CD4-positive, alpha-beta memory T cell (primary cell): ENCODE results near the gene RPS6KA5. TPM values are rescaled to one million over a fixed set of nuclear protein-coding genes. Genes with fewer than 3 reads are reported as not detected.

Experiments used
- CTCF ChIA-PET: fragments of 350-600 bp; sonication (Branson Sonifier 250); formaldehyde crosslinking; loops from one replicate; lab custom pipeline; 2021; ENCODE audit warnings: inconsistent platforms; ENCODE audit not compliant: partially characterized antibody; lab: Charles Lee
- POLR2A ChIA-PET: fragments of 350-600 bp; sonication (Branson Sonifier 250); formaldehyde crosslinking; loops from one replicate; lab custom pipeline; 2021; ENCODE audit not compliant: partially characterized antibody; lab: Charles Lee
- DNase-seq, 5 donors: peaks; one replicate each; pipeline versions ENCODE4 v3.0.0 to v3.0.0-alpha.2; 2020 to 2022; ENCODE audit warnings: mixed read lengths in 1 of 5
- H3K27ac ChIP-seq: one replicate; pipeline ENCODE4 v1.7.0; 2013; ENCODE audit warnings: low read depth, low read length
- H3K27me3 ChIP-seq: 2 replicates; pipeline ENCODE4 v1.7.0; 2013; ENCODE audit warnings: mild to moderate bottlenecking, low read length, moderate library complexity; ENCODE audit not compliant: insufficient read depth
- H3K36me3 ChIP-seq: 2 replicates; pipeline ENCODE4 v1.7.0; 2013; ENCODE audit warnings: mild to moderate bottlenecking, low read length, moderate library complexity; ENCODE audit not compliant: insufficient read depth
- H3K4me1 ChIP-seq: 2 replicates; pipeline ENCODE4 v1.7.0; 2013; ENCODE audit warnings: mild to moderate bottlenecking, low read length, moderate library complexity; ENCODE audit not compliant: insufficient read depth
- H3K4me3 ChIP-seq, 2 donors: one replicate each; pipeline ENCODE4 v1.7.0; 2013; ENCODE audit warnings: low read length in 2 of 2, mild to moderate bottlenecking in 1 of 2
- H3K9me3 ChIP-seq, 2 donors: one replicate each; pipeline ENCODE4 v1.7.0; 2013; ENCODE audit warnings: low read length in 2 of 2, control low read depth in 1 of 2; ENCODE audit not compliant: control insufficient read depth in 1 of 2
- H3K27ac Mint-ChIP-seq, 7 donors: one replicate each; pipeline ENCODE4 v1.8.0; 2020 to 2021; ENCODE audit warnings: mixed read lengths in 7 of 7, mild to moderate bottlenecking in 6 of 7, inconsistent platforms in 3 of 7, moderate library complexity in 3 of 7
- H3K27me3 Mint-ChIP-seq, 2 donors: one replicate each; pipeline ENCODE4 v1.8.0; 2020 to 2021; ENCODE audit warnings: mixed read lengths in 2 of 2
- H3K36me3 Mint-ChIP-seq, 2 donors: one replicate each; pipeline ENCODE4 v1.8.0; 2020 to 2021; ENCODE audit warnings: mixed read lengths in 2 of 2, inconsistent platforms in 1 of 2, mild to moderate bottlenecking in 1 of 2
- H3K4me1 Mint-ChIP-seq, 4 donors: one replicate each; pipeline ENCODE4 v1.8.0; 2020 to 2021; ENCODE audit warnings: mixed read lengths in 4 of 4, mild to moderate bottlenecking in 1 of 4
- H3K4me3 Mint-ChIP-seq, 8 donors: one replicate each; pipeline ENCODE4 v1.8.0; 2020 to 2021; ENCODE audit warnings: mixed read lengths in 8 of 8, mild to moderate bottlenecking in 7 of 8, moderate library complexity in 6 of 8, inconsistent platforms in 3 of 8
- H3K9me3 Mint-ChIP-seq, 8 donors: one replicate each; pipeline ENCODE4 v1.8.0; 2020 to 2021; ENCODE audit warnings: mixed read lengths in 8 of 8, mild to moderate bottlenecking in 5 of 8, inconsistent platforms in 3 of 8, moderate library complexity in 1 of 8
- intact Hi-C: fragments of 100-400 bp; cut with micrococcal nuclease; formaldehyde crosslinking; loops from one replicate; pipeline ENCODE4 v1.15.1; 2023
- polyA plus RNA-seq, 2 donors: library from polyadenylated mRNA; unstranded; fragments of 300-500 nt; fragmentation: Illumina TruSeq; gene quantifications; one replicate each; pipeline ENCODE4 v1.2.3, GENCODE V29; 2021
- total RNA-seq, 2 experiments: library from RNA; stranded (reverse); gene quantifications; one replicate each; pipeline ENCODE4 v1.2.3, GENCODE V29; 2021

Gene RPS6KA5
- total and polyA plus RNA-seq, 4 experiments from 2014 or later = 28.8 to 44.7 (median 36.3) TPM

DNA sequence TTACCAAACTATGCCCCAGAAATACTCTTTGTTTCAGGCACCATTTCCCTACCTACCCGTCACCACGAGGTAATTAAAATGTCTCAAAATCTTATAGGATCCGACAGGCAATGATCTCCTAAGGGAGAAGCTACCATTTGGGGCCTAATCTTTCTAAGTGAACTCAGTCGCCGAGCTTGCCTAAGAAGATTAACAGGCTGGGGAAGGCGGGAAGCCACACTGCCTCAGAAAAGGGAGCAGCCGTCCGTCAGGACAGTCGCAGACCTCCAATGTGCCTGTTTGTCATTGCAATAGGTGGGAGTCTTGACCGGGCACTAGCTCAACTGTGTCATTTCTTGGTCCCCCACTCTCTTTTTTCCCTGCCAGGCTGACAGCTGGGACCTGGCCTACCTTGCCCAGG lies 248.8 kb downstream of the RPS6KA5 start:
- no peak for DNase-seq
- ChIA-PET POLR2A (no interaction called here), CTCF (no interaction called here)
- H3K36me3 Mint-ChIP-seq = no peaks in the 10 kb centered on the region
- no peaks in the 10 kb centered on the region for H3K27me3 Mint-ChIP-seq
- Histone ChIP-seq H3K4me3 (no peak overlapping the region), H3K27ac (no peak overlapping the region), H3K27me3 (no peaks in the 10 kb centered on the region), H3K4me1 (peaks cover 5% of the 10 kb centered on the region), H3K36me3 (no peaks in the 10 kb centered on the region), H3K9me3 (no peaks in the 10 kb centered on the region)
- H3K4me1 Mint-ChIP-seq = peaks cover 0 to 4% (median 3%) of the 10 kb centered on the region in 4 donors
- H3K4me3 Mint-ChIP-seq = no peak overlapping the region
- no peaks in the 10 kb centered on the region for H3K9me3 Mint-ChIP-seq
- intact Hi-C loops = no loop called here
- H3K27ac Mint-ChIP-seq = no peak overlapping the region

DNA sequence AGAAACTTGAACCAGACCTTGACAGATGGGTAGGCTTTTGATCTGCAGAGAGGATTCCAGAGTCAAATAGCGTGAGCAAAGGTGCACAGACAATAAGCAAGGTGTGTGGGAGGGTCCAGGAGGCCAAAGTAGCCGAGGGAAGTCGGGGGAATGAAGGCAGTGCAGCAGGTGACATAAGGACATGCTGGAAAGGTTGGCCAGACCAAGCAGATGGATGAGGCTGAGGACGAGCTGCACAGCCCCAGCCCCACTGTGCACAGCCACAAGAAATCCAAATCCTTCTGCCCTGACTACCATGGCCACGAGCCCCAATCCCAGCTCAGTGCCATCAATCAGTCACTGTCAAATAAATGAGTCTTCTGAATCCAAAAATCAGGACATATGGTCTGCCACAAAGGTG lies 249.6 kb downstream of the RPS6KA5 start:
- intact Hi-C loops = no loop called here
- Mint-ChIP-seq H3K27me3 (no peaks in the 10 kb centered on the region), H3K27ac (no peak overlapping the region), H3K36me3 (no peaks in the 10 kb centered on the region), H3K4me1 (peaks cover 0 to 4% (median 3%) of the 10 kb centered on the region in 4 donors), H3K4me3 (no peak overlapping the region), H3K9me3 (no peaks in the 10 kb centered on the region)
- ChIA-PET CTCF (no interaction called here), POLR2A (no interaction called here)
- peaks cover 5% of the 10 kb centered on the region for H3K4me1 ChIP-seq
- no peaks in the 10 kb centered on the region for H3K36me3 ChIP-seq
- no peak overlapping the region for H3K27ac ChIP-seq
- H3K27me3 ChIP-seq = no peaks in the 10 kb centered on the region
- no peak overlapping the region for H3K4me3 ChIP-seq
- no peaks in the 10 kb centered on the region for H3K9me3 ChIP-seq
- no peak for DNase-seq

DNA sequence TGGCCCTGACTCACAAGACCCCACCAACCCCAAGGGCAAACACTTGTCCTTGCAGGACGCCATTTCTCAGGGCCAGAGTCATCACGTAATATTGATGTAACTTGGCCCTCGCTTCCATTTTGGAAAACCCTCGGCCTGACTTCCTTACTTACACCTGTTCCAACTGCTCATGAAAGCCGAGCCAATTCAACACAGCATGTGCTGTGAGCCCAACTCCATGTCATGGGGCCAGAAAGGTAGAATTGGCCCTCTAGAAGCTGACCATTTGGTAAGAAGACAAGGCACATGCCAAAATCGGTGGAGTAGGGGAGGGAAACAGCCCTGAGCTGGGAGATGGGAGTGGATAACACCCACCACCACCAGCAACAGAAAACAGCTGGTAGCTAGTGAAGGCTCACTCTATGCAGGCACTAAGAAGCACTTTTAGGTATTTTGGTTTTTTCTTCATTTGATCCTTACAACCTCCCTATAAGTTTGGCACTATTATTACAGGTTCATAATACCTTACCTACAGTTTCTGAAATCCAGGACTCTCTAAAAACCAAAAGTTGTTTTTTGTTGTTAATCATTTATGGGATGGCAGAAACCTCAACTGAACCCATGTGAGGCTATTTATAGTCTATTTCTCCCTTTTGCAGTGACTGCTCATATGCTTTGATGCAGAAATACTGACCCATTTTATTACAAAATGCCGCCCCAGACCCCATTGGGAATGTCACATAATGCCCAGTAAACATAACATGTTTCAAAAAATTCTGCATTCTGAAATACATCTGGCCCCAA lies 250.7 kb downstream of the RPS6KA5 start:
- no peaks in the 10 kb centered on the region for H3K36me3 ChIP-seq
- no peaks in the 10 kb centered on the region for H3K4me1 Mint-ChIP-seq
- ChIA-PET POLR2A (no interaction called here), CTCF (no interaction called here)
- H3K27ac ChIP-seq = no peak overlapping the region
- H3K4me3 ChIP-seq = no peak overlapping the region
- H3K27me3 ChIP-seq = no peaks in the 10 kb centered on the region
- H3K4me1 ChIP-seq = no peaks in the 10 kb centered on the region
- H3K27me3 Mint-ChIP-seq = no peaks in the 10 kb centered on the region
- no peaks in the 10 kb centered on the region for H3K9me3 Mint-ChIP-seq
- peak overlapping the region in 1 of 7 donors; percentile 27 for H3K27ac Mint-ChIP-seq
- H3K9me3 ChIP-seq = no peaks in the 10 kb centered on the region
- no peak for DNase-seq
- H3K4me3 Mint-ChIP-seq = peak overlapping the region in 1 of 8 donors; percentile 16
- no peaks in the 10 kb centered on the region for H3K36me3 Mint-ChIP-seq
- intact Hi-C loops = no loop called here

DNA sequence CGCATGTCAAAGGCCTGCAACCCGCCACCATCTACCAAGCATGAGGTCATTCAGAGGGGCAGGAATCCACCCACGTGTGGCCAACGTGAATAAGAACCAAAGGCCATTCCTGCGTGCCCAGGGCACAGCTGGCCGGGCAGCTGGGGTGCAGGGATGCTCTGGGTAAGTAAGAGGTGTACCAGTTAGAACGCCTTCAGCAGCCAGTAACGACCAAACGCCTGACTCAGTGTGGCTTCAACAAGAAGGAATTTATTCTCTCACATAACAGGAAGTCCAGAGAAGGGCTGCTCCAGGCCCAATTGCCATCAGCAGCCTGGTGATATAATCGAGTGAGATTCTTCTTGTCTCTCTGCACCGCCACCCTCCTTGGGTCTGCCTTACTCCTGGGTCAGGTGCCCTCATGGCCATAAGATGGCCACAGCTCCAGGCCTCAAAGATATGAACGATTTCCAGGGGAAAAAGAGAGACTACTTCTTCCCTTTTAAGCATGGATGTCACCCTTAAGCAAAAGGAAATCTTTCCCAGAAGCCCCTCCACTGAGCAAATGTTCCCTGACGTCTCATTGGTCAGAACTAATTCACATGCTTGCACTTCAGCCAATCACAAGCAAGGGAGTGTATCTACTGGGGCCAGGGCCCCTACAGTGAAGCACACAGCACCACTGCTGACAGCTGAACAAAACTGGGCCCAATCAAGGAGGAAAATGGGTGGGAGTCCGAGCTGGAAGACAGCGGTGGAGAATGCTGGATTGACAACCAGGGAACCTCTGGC lies 251.5 kb downstream of the RPS6KA5 start:
- H3K4me1 Mint-ChIP-seq = no peaks in the 10 kb centered on the region
- H3K9me3 Mint-ChIP-seq = no peaks in the 10 kb centered on the region
- peak overlapping the region in 1 of 7 donors; percentile 4 for H3K27ac Mint-ChIP-seq

DNA sequence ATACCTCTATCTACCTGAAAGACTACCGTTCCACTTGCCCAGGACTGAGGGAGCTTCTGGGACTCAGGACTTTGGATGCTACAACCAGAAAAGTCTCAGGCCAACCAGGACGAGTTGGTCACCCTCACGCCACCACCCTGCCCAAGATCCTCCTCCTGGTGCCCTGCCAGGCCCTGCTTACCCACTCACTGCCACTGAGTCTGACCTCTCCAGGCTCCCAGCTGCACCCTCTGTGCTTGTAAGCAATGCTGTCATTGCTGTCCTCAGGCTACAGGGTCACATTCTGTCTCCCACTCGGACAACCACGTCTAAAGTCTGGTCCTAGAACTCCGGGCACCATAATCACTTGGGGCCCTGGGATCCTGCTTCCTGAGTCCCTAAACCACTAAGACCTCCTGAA lies 253.4 kb downstream of the RPS6KA5 start:
- H3K27ac ChIP-seq = no peak overlapping the region
- H3K36me3 ChIP-seq = no peaks in the 10 kb centered on the region
- no peaks in the 10 kb centered on the region for H3K9me3 ChIP-seq
- DNase-seq = no peak
- no peak overlapping the region for H3K4me3 ChIP-seq
- Mint-ChIP-seq H3K27ac (no peak overlapping the region), H3K27me3 (no peaks in the 10 kb centered on the region), H3K4me1 (peaks cover 0 to 2% (median 0%) of the 10 kb centered on the region in 4 donors), H3K9me3 (no peaks in the 10 kb centered on the region), H3K4me3 (no peak overlapping the region), H3K36me3 (no peaks in the 10 kb centered on the region)
- CTCF ChIA-PET = interaction anchor here (1.4 kb wide), 1 partner anchor 9 kb away, joined by 4 read pairs; the partner anchor contains the start of gene TTC7B
- intact Hi-C loops = no loop called here
- POLR2A ChIA-PET = no interaction called here
- no peaks in the 10 kb centered on the region for H3K27me3 ChIP-seq
- no peaks in the 10 kb centered on the region for H3K4me1 ChIP-seq

More for the DNA sequence above, 251.5 kb downstream of the RPS6KA5 start:
- DNase-seq = no peak
- Mint-ChIP-seq H3K4me3 (no peak overlapping the region), H3K27me3 (no peaks in the 10 kb centered on the region), H3K36me3 (no peaks in the 10 kb centered on the region)
- no peaks in the 10 kb centered on the region for H3K27me3 ChIP-seq
- intact Hi-C loops = no loop called here
- no peak overlapping the region for H3K27ac ChIP-seq
- H3K9me3 ChIP-seq = no peaks in the 10 kb centered on the region
- H3K4me1 ChIP-seq = no peaks in the 10 kb centered on the region
- H3K36me3 ChIP-seq = no peaks in the 10 kb centered on the region
- ChIA-PET POLR2A (no interaction called here), CTCF (no interaction called here)
- no peak overlapping the region for H3K4me3 ChIP-seq

DNA sequence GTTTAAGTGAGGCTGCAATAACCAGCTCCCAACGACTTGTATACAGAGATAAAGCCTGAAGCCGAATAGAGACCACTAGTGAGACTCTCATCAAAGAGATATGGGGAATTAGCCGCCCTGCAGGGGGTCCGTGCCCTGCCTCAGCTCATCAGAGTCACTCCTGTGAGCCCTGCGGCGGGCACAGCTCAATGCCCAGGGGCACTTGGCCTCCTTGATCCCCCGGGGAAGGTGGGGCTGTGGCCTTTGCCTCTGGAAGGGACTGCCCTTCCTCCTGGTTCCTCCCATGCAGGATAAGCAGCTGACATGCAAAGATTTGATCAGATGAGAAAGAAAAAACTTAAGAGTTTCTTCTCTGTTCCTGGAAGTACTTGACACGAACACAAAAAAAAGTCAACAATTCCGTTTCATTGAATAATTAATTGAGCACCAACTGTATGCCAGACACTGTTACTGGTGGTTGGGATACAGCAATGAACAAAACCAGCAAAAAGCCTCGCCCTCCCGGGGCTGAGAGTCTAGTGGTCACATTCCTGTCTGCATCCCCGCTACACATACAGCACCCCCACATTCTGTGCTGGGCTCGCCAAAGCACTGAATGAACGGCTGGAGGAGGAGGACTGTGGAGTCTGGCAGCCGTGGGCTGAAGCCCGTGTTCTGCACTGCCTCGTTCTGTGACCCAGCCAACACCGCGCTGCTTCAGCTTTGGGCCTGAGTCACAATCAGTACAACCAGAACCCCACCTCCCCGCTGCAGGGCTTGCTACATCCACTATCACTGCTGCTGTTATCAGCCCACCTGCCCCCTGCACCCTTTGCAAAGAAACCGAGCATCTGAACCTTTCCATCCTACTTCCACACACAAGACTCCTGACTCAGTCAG lies 254.5 kb downstream of the RPS6KA5 start:
- peaks cover 0 to 7% (median 5%) of the 10 kb centered on the region in 4 donors for H3K4me1 Mint-ChIP-seq
- ChIA-PET CTCF (interaction anchor here (1.4 kb wide), 1 partner anchor 10 kb away, joined by 4 read pairs; the partner anchor contains the start of gene TTC7B), POLR2A (no interaction called here)
- H3K36me3 Mint-ChIP-seq = no peaks in the 10 kb centered on the region
- no peak overlapping the region for H3K27ac Mint-ChIP-seq
- no peak overlapping the region for H3K27ac ChIP-seq
- H3K9me3 Mint-ChIP-seq = no peaks in the 10 kb centered on the region
- H3K4me1 ChIP-seq = peaks cover 5% of the 10 kb centered on the region
- H3K4me3 Mint-ChIP-seq = no peak overlapping the region
- H3K4me3 ChIP-seq = no peak overlapping the region
- DNase-seq = no peak
- no peaks in the 10 kb centered on the region for H3K27me3 ChIP-seq
- intact Hi-C loops = no loop called here
- H3K36me3 ChIP-seq = no peaks in the 10 kb centered on the region
- H3K27me3 Mint-ChIP-seq = no peaks in the 10 kb centered on the region
- H3K9me3 ChIP-seq = no peaks in the 10 kb centered on the region

DNA sequence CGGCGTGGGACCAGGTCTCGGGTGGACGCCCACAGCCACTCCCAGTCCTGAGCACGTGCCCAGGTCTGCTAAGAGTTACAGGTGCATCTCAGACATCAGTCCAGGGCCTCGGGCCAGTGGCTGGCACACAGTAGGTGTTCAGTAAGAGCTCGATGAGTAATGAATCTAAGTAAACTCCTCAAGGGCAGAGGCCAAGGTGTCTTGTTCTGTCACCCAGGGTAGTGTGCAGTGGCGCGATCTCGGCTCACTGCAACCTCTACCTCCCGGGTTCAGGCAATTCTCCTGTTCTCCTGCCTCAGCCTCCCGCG lies 255.4 kb downstream of the RPS6KA5 start:
- Histone ChIP-seq H3K27me3 (no peaks in the 10 kb centered on the region), H3K9me3 (no peaks in the 10 kb centered on the region), H3K27ac (no peak overlapping the region), H3K36me3 (no peaks in the 10 kb centered on the region), H3K4me3 (no peak overlapping the region), H3K4me1 (peaks cover 5% of the 10 kb centered on the region)
- Mint-ChIP-seq H3K27ac (no peak overlapping the region), H3K4me1 (peaks cover 0 to 7% (median 6%) of the 10 kb centered on the region in 4 donors), H3K4me3 (no peak overlapping the region), H3K27me3 (no peaks in the 10 kb centered on the region), H3K9me3 (no peaks in the 10 kb centered on the region), H3K36me3 (no peaks in the 10 kb centered on the region)
- no peak for DNase-seq
- ChIA-PET CTCF (no interaction called here), POLR2A (no interaction called here)
- intact Hi-C loops = no loop called here
